Mesodermal cell (in vitro differentiated cells): Measurements from ENCODE around the gene PLA2G5.

ENCODE experiments used
- H3K27ac ChIP-seq: 2 replicates; pipeline ENCODE4 v1.7.0; 2013; ENCODE audit warnings: mild to moderate bottlenecking, low read depth, low read length, moderate library complexity; ENCODE audit not compliant: severe bottlenecking
- H3K36me3 ChIP-seq: 2 replicates; pipeline ENCODE4 v1.7.1; 2013; ENCODE audit warnings: mild to moderate bottlenecking, low read length, moderate library complexity; ENCODE audit not compliant: control insufficient read depth, insufficient read depth
- H3K4me1 ChIP-seq: one replicate; pipeline ENCODE4 v1.7.1; 2013; ENCODE audit warnings: mild to moderate bottlenecking, low read length; ENCODE audit not compliant: insufficient read depth, control insufficient read depth, poor library complexity, severe bottlenecking
- H3K4me3 ChIP-seq: 2 replicates; pipeline ENCODE4 v1.7.0; 2013; ENCODE audit warnings: low read length, control low read depth, mild to moderate bottlenecking; ENCODE audit not compliant: insufficient read depth, poor library complexity, severe bottlenecking; ENCODE audit errors: extremely low read depth
- H3K9me3 ChIP-seq: 2 replicates; pipeline ENCODE4 v1.7.1; 2013; ENCODE audit warnings: mild to moderate bottlenecking, low read length, moderate library complexity; ENCODE audit not compliant: control insufficient read depth
- WGBS, 2 experiments: methylation state at CpG; one replicate each; pipeline ENCODE4 v1.1.5; 2013; ENCODE audit warnings: missing lambda C conversion rate in 2 of 2; ENCODE audit not compliant: insufficient coverage in 2 of 2; 5-methylcytosine and 5-hydroxymethylcytosine counted together

Gene PLA2G5

GRCh38 chr1:20068722-20069121 lies 1.3 kb upstream of the PLA2G5 start:
- Histone ChIP-seq H3K27ac (no peak overlapping the region), H3K4me3 (no peak overlapping the region), H3K9me3 (no peaks in the 10 kb centered on the region), H3K4me1 (no peaks in the 10 kb centered on the region), H3K36me3 (no peaks in the 10 kb centered on the region)
- WGBS, 2 experiments, result 90 to 97% methylated on average over 2 to 3 of the region's 7 CpGs

DNA sequence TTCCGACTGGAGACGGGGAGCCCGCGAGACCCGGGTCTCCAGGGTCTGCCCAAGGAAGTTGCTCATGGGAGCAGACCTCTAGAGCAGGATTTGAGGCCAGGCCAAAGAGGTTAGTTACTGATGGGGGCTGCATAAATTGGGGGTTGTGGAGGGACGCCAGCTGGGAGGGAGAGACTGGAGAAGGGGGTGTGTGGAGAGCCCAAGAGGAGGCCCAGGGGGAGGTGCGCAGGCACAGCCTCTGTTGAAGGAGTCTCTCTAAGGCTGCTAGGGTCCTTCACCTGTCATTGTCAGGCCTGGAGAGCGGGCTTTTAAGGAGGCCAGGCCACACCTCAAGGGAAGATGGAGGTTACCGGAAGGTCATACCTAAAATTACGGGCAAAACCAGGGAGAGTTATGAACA lies 363 bp downstream of the PLA2G5 start:
- Histone ChIP-seq H3K9me3 (no peaks in the 10 kb centered on the region), H3K4me3 (no peak overlapping the region), H3K4me1 (no peaks in the 10 kb centered on the region), H3K27ac (no peak overlapping the region), H3K36me3 (no peaks in the 10 kb centered on the region)
- WGBS, 2 experiments, result 94% methylated on average over 9 to 10 of the region's 10 CpGs

- no peaks in the 10 kb centered on the region for H3K36me3 ChIP-seq
- 85 to 93% methylated on average over 5 to 6 of the region's 6 CpGs for WGBS, 2 experiments
These were observed 1.4 kb downstream of the PLA2G5 start for GRCh38 chr1:20071416-20071815.

GRCh38 chr1:20072771-20073170 lies 2.8 kb downstream of the PLA2G5 start:
- Histone ChIP-seq H3K36me3 (no peaks in the 10 kb centered on the region), H3K4me3 (no peak overlapping the region), H3K4me1 (no peaks in the 10 kb centered on the region), H3K9me3 (no peaks in the 10 kb centered on the region), H3K27ac (no peak overlapping the region)
- WGBS, 2 experiments, result 80 to 92% methylated on average over 7 of the region's 7 CpGs

More at GRCh38 chr1:20071416-20071815, 1.4 kb downstream of the PLA2G5 start:
- H3K4me1 ChIP-seq, result no peaks in the 10 kb centered on the region
- no peaks in the 10 kb centered on the region for H3K9me3 ChIP-seq
- no peak overlapping the region for H3K27ac ChIP-seq
- no peak overlapping the region for H3K4me3 ChIP-seq

DNA sequence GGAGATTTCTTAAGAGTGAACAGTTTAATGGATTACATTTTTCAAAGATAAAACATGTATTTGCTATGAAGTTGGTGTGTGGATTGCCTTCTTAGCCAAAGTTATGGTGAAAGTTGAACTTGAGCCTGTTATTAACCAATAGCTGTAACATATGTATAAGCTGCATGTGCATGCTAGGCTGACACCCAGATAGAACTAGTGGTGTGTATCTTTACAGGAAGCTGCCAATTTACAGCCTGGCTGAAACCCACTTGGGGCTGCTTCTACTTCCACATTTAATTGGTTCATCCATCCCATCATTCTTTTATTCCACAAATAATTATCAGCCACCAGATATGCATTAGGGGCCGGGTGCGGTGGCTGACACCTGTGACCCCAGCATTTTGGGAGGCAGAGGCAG lies 3.3 kb downstream of the PLA2G5 start:
- H3K27ac ChIP-seq, result no peak overlapping the region
- no peaks in the 10 kb centered on the region for H3K9me3 ChIP-seq
- H3K4me3 ChIP-seq, result no peak overlapping the region
- WGBS, 2 experiments, result 94 to 95% methylated on average over 2 of the region's 2 CpGs
- H3K4me1 ChIP-seq, result no peaks in the 10 kb centered on the region
- H3K36me3 ChIP-seq, result no peaks in the 10 kb centered on the region

GRCh38 chr1:20074055-20074724 lies 4.2 kb downstream of the PLA2G5 start:
- 85 to 90% methylated on average over 8 to 11 of the region's 11 CpGs for WGBS, 2 experiments
- H3K36me3 ChIP-seq, result no peaks in the 10 kb centered on the region
- no peak overlapping the region for H3K4me3 ChIP-seq
- no peaks in the 10 kb centered on the region for H3K9me3 ChIP-seq
- no peaks in the 10 kb centered on the region for H3K4me1 ChIP-seq
- H3K27ac ChIP-seq, result no peak overlapping the region

DNA sequence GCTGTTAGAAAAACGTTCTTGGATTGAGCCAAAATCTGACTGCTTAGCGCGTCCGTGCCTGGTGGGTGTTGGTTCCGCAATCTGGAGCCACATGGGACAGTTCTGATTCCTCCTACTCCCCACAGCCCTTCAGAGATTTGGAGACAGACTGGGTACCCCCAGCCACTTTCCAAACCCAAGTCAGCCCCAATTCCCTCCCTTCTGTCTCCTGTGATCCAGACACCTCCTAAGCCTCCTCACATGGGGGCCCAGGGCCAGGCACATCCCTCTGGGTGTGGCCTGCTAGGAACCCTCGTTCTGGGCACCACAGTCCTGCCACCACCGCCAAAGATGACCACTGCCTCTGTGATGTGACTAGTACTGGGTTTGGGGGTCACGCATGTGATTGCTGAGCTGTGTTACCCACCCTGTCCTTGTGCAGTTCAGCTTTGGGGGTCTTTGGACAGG lies 4.8 kb downstream of the PLA2G5 start:
- Histone ChIP-seq H3K4me1 (no peaks in the 10 kb centered on the region), H3K27ac (no peak overlapping the region), H3K36me3 (no peaks in the 10 kb centered on the region), H3K9me3 (no peaks in the 10 kb centered on the region), H3K4me3 (no peak overlapping the region)
- WGBS, 2 experiments, result 80 to 95% methylated on average over 6 to 8 of the region's 8 CpGs

DNA sequence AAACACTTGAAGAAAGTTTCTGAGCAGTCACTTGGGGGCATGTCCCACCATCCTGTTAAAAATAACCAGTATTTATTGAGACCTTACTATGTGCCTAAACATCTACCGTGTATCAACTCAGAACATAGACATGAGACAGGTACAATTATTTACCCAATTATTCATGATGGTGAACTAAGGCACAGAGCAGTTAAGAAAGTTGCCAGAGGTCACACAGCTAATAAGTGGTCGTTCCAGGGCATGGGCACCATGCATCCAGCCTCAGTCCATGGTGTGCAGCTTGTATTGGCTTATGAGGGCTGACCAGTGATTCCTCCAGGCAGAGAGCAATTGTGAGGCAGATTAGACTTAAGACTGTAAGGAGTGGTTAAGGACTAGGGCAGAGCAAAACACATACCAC lies 5.4 kb downstream of the PLA2G5 start:
- no peak overlapping the region for H3K27ac ChIP-seq
- H3K9me3 ChIP-seq, result no peaks in the 10 kb centered on the region
- no peak overlapping the region for H3K4me3 ChIP-seq
- no peaks in the 10 kb centered on the region for H3K36me3 ChIP-seq
- H3K4me1 ChIP-seq, result no peaks in the 10 kb centered on the region
- 88 to 100% methylated on average over 1 to 2 of the region's 2 CpGs for WGBS, 2 experiments

DNA sequence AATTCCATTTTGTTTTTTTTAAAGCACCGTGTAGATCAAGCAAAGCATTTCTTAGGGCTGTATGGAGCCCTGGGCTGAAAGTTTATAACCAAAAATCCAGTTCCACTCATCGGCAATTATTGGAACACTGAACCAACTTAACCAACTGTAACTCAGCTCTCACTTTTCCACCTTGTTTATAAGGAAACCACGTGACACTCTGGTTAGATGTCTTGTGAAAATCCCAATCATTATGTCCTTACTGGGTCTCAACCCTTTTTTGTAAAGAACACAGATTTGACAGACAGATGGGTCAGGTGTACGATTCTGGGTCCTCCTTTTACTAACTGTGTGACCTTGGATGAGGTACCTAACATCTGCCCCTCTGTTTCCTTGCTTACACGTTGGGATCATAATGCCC lies 6.2 kb downstream of the PLA2G5 start:
- H3K4me1 ChIP-seq, result no peaks in the 10 kb centered on the region
- no peak overlapping the region for H3K4me3 ChIP-seq
- WGBS, 2 experiments, result 74 to 81% methylated on average over 5 of the region's 5 CpGs
- no peaks in the 10 kb centered on the region for H3K9me3 ChIP-seq
- no peaks in the 10 kb centered on the region for H3K36me3 ChIP-seq
- H3K27ac ChIP-seq, result no peak overlapping the region

DNA sequence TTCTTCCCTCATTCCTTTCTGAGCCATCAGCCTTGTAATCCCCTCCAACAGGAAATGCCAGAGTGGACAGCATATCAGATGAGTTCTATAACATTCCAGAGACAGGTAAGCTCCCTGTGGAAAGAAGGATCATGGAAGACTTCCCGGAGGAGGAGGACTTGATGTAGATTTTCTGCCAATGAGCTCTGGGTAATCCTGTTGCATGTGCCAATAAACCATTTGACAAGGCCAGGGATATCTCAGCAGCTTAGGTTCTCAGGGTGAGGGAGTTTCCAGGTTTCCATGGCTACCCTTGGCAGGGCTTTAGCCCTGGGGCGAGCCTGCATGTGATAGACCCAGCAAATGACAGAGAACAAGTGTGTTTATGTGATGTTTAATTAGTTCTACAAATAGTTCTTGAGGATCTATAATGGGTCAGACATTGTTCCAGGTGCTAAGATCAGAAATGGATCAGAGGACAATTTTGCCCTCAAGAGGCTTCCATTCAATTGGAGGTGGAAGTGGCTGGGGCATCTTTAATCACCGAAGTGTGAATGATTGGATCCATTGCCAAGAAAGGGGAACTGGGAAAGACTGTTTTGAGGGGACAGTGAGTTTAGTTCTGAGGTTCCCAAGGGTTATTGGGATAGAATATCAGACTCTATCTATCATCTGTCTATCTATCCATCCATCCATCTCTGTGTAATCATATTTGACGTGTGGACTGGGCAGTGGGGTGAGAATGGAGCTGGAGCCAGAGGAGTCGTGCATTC lies 6.9 kb downstream of the PLA2G5 start:
- Histone ChIP-seq H3K4me1 (no peaks in the 10 kb centered on the region), H3K9me3 (no peaks in the 10 kb centered on the region), H3K27ac (no peak overlapping the region), H3K4me3 (no peak overlapping the region), H3K36me3 (no peaks in the 10 kb centered on the region)
- 85 to 92% methylated on average over 4 of the region's 5 CpGs for WGBS, 2 experiments

DNA sequence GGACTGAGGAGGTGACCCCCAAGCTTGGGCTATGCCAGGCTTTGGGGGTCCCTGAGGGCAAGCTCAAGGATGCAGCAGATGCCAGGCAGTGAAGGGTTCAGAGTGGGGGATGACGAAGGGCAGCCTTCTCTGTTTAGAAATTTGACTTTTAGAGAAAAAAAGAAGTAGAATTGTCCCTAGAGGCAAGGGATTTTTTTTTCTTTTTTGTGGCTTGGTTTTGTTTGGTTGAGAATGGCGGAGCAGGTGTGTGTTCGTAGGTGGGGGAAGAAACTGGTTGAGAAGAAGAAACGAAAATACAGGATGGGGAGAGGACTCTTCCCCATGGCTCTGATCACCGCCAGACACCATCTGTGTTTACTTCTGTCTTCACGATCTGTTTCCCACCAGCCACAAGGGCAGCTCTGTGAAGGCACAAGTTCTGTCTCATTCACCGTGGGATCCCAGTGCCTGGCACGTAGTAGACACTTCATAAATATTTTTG lies 8.2 kb downstream of the PLA2G5 start:
- no peaks in the 10 kb centered on the region for H3K36me3 ChIP-seq
- H3K27ac ChIP-seq, result no peak overlapping the region
- no peaks in the 10 kb centered on the region for H3K9me3 ChIP-seq
- no peak overlapping the region for H3K4me3 ChIP-seq
- 88 to 95% methylated on average over 3 to 5 of the region's 8 CpGs for WGBS, 2 experiments
- H3K4me1 ChIP-seq, result no peaks in the 10 kb centered on the region
